SK-N-MC (cell line): ENCODE data around the gene DNAJA3.
"Not testable (repeated sequence)": the region's sequence is repeated elsewhere in the genome, so short reads cannot be mapped to it uniquely, and the experiment has no call there.

Experiments used
- DNase-seq: peaks from one replicate; pipeline ENCODE4 v3.0.0-alpha.2; 2011; ENCODE audit warnings: low read depth, low spot score
- H3K27ac ChIP-seq: fragments of 200-600 bp; sonication (generic); 2 replicates; pipeline ENCODE4 v1.5.1; 2016; ENCODE audit warnings: mixed run types
- H3K36me3 ChIP-seq: fragments of 200-600 bp; sonication (generic); 2 replicates; pipeline ENCODE4 v1.6.1; 2017; ENCODE audit warnings: antibody characterized with exemption, low read length, mixed read lengths; ENCODE audit not compliant: insufficient read depth
- H3K4me3 ChIP-seq: fragments of 200-600 bp; sonication (generic); 2 replicates; pipeline ENCODE4 v1.5.1; 2016
- H3K9ac ChIP-seq: fragments of 200-600 bp; sonication (generic); 2 replicates; pipeline ENCODE4 v1.8.0; 2017; ENCODE audit warnings: mixed run types, mixed read lengths; ENCODE audit not compliant: insufficient read length
- H3K9me3 ChIP-seq: fragments of 200-600 bp; sonication (generic); 2 replicates; pipeline ENCODE4 v1.6.1; 2017; ENCODE audit warnings: low read depth, mild to moderate bottlenecking, antibody characterized with exemption, low read length, moderate library complexity, mixed read lengths
- EZH2 ChIP-seq: fragments of 200-600 bp; sonication (generic); IDR thresholded peaks from one replicate; pipeline ENCODE4 v1.6.1; 2017; ENCODE audit warnings: antibody characterized with exemption
- FOXP2 ChIP-seq: optimal IDR thresholded peaks from 2 replicates; pipeline ENCODE3; 2011; ENCODE audit warnings: mild to moderate bottlenecking, moderate library complexity; ENCODE audit not compliant: insufficient read depth; ENCODE audit errors: extremely low read length, control extremely low read depth
- POLR2AphosphoS5 ChIP-seq: IDR thresholded peaks from 2 replicates; pipeline ENCODE4 v1.6.1; 2012; ENCODE audit warnings: mild to moderate bottlenecking, low read depth, low read length, borderline replicate concordance

Gene DNAJA3

DNA sequence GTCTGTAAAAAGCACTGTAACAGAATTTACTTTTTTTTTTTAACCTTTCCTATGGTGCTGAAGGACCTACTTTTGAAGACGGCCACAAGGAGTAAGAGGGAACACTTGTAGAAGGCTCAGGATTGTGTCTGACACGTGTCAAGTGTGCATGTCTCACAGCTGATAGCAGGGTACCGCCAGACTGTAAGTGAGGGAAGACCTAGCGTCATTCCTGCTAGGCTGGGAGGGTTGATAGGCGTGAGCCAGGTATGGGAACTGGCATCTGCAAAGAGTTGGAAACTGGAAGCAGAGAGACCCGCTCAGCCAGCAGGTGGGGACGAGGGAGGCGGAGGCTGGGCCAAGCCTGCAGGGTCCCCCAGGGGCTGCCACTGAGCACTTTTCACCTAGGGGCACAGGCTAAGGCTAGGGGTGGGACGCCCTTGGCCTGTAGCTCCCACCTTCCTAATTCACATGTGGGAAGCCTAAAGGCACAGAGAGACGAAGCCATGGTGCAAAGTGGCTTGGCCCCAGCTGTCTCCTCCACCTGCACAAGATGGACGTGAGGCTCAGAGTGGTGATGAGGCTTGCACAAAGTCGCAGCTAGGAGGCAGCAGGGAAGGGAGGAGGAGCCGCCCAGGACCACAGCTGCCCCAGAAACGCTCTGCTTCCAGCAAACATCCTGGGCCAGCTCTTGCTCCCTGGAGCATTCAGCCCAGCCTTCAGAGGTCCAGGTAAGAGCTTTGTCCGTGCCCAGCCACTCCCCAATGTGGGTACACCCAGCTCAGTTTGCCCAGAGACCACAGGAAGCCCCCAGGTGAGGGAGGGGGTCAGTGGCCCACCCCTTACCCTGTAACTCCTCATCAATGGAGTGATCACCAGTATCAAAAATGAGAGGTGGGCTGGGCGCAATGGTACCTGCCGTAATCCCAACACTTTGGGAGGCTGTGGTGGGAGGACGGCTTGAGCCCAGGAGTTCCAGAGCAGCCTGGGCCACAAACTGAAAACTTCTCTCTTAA is 35.1 kb upstream of the DNAJA3 start:
- Histone ChIP-seq H3K9ac (no peak overlapping the region), H3K36me3 (no peaks in the 10 kb centered on the region), H3K27ac (peak overlapping the region; percentile 59), H3K9me3 (no peaks in the 10 kb centered on the region), H3K4me3 (no peak overlapping the region)
- TF ChIP-seq FOXP2 (no peak), EZH2 (no peak), POLR2AphosphoS5 (no peak)
- no peak for DNase-seq

DNA sequence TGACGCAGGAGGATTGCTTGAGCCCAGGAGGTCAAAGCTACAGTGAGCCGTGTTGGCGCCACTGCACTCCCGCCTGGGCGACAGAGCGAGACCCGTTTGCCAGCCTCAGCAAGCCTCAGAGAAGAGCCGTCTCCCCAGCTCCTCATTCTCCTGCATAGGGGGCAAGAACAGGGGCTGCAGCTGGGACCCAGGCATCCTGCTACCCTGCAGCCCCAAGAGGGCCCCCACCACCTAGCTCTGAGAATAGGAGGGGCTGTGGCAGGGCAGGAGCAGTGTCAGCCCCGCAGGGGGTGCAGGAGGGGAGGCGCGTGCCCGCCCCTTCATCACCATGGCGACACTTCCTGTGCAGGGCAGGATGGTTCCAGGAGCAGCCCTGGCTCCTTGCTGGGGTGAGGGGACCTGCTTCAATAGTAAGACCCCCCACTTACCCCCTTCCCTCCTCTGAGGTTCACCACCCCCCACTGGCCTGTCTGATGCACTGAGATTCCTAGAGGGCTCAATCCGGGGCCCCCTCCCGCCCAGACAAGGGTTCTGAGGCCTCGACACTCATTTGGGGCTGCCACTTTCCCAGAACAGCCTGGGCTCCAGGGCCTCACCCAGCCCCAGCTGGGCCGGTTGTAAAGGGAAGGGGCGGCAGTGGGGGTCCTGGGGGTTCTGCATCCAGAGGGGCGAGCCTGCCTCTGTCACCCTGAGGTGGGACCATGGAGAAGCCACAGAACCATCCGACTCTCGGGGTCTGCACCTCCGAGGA is 33.9 kb upstream of the DNAJA3 start:
- Histone ChIP-seq H3K36me3 (no peaks in the 10 kb centered on the region), H3K4me3 (peak overlapping the region; percentile 68), H3K9me3 (no peaks in the 10 kb centered on the region), H3K9ac (peak overlapping the region; percentile 67), H3K27ac (peak overlapping the region; percentile 95)
- TF ChIP-seq EZH2 (no peak), FOXP2 (no peak), POLR2AphosphoS5 (no peak; the same call in 1 of the 2 replicates)
- no peak for DNase-seq

DNA sequence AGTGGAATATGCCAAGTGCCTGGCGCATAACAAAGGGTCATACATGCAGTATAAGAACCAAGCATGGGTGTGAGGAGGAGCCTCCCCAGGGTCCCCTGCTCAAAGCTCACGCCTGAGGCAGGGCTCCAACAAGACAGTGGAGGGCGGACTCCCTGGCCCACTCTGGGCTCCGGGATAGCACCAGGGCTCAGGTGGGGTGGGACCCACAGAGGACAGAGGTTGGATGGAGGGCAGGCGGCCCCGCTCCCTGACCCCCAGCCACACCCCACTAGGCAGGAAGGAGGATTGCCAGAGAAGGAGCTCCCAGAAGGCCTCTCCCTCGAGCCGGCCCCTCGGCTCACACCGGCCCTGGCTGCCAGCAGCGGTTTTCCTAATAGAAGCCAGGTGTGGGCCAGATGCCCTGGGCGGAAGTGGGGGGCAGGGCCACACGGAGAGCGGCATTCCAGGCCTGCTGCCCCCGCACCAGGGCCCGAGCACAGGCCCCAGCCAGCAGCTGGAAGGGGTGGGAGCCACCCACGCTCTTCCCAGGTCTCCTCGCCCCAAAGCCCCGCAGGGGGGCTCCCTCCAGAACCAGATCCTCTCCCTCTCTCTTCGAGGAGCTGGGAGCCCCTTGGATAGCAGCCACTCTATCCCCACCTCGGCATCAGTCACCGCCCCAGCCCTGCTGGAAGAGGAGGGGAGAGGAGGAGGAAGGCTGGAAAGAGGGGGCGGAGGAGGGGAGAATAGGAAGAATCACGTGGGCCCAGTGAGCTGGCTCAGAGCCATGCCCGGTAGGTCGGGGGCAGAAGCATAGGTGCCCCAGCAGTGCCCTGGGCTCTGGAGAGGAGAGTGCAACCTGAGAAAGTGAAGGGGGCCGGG is 33.1 kb upstream of the DNAJA3 start:
- Histone ChIP-seq H3K4me3 (peak overlapping the region; percentile 68), H3K9me3 (no peaks in the 10 kb centered on the region), H3K9ac (peak overlapping the region; percentile 67), H3K27ac (peak overlapping the region; percentile 95), H3K36me3 (no peaks in the 10 kb centered on the region)
- no peak for DNase-seq
- no peak for TF ChIP-seq EZH2
- peak; percentile 29; the same call in 1 of the 2 replicates for TF ChIP-seq POLR2AphosphoS5

DNA sequence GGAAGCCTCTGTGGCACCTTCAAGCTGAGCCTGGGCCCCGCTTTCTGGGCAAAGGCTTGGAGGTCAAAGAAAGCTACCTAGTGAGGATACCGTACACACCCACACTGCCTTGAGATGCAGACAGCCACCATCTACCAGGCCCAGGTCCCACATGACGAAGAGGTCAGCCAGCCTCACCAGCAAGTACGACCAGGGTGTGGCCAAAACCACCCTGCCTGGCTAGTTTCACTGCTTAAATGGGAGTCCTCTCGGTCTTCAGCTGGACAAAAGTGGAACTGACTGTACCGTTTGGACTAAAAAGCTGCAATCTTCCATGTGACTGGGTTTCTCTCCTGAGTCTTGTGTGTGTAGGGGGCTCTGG is 32.4 kb upstream of the DNAJA3 start:
- TF ChIP-seq POLR2AphosphoS5 = no peak
- no peak for TF ChIP-seq FOXP2
- no peak for TF ChIP-seq EZH2
- H3K27ac ChIP-seq = peak overlapping the region; percentile 95
- peak overlapping the region; percentile 68; the same call in 1 of the 2 replicates for H3K4me3 ChIP-seq
- no peaks in the 10 kb centered on the region for H3K9me3 ChIP-seq
- no peak for DNase-seq
- H3K36me3 ChIP-seq = no peaks in the 10 kb centered on the region
- no peak overlapping the region for H3K9ac ChIP-seq

DNA sequence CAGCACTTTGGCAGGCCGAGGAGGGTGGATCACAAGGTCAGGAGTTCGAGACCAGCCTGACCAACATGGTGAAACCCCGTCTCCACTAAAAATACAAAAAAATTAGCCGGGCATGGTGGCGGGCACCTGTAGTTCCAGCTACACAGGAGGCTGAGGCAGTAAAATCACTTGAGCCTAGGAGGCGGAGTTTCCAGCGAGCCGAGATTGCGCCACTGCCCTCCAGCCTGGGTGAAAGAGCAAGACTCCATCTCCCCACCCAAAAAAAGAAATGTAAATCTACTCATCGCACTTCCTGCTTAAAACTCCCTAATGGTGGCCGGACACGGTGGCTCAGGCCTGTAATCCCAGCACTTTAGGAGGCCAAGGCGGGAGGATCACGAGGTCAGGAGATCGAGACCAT is 31.8 kb upstream of the DNAJA3 start:
- not testable (repeated sequence) for H3K9ac ChIP-seq, H3K9me3 ChIP-seq, DNase-seq, H3K36me3 ChIP-seq, H3K4me3 ChIP-seq
- H3K27ac ChIP-seq = peak overlapping the region; percentile 95

DNA sequence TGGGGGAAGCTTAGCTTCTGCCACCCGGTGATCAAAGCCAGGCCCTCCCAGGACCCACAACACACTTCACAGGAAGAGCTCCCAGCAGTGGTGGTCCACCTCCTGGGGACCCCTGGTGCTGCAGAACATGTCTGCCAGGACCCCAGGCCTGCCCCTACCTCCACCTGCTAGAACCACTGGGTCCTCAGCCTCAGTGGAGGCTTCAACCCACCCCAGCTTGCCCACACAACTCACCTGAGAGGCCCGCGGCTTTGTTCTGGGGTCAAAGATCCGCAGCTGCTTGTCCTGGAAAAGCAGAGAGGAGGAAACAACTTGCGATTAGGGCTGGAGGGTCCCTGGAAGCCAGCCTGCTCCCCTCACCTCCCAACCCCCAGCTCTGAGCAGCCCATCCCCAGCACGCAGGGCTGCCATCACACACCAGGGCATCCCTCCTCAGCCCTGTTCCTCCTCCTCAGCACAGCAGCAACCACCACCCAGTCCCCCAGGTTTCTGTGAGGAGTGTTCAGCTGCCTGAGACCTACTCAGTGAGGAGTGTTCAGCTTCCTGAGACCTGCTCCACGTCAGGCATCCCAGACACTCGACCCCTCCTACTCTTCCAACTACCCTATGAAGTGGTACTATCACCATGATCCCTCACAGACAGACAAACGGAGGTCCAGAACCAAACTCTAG is 30.5 kb upstream of the DNAJA3 start:
- peak overlapping the region; percentile 76 for H3K27ac ChIP-seq
- no peak overlapping the region for H3K4me3 ChIP-seq
- H3K9ac ChIP-seq = no peak overlapping the region
- H3K36me3 ChIP-seq = no peaks in the 10 kb centered on the region
- no peak for DNase-seq
- H3K9me3 ChIP-seq = no peaks in the 10 kb centered on the region
- TF ChIP-seq POLR2AphosphoS5 (no peak), EZH2 (no peak), FOXP2 (no peak)

DNA sequence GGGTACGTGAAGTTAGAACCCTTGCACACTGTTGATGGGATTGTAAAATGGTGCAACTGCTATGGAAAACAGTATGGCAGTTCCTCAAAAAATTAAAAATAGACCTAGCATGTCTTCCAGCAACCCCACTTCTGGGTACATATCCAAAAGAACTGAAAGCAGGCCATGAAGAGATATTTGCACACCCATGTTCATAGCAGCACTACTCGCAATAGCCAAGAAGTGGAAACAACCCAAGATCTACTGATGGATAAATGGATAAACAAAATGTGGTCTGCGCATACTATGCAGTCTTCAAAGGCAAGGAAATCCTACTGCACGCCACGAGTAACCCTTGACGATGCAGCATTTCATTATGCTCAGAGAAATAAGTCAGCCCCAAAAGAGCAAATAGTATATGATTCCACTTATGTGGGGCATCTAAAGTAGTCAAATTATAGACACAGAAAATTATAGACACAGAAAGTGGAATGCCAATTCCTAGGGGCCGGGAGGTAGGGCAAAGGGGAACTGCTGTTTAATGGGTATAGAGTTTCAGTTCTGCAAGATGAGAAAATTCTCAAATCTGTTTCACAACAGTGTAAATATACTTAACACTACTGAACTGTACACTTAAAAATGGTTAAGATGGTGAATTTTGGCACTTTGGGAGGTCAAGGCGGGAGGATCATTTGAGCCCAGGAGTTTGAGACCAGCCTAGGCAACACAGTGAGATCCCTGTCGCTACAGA is 26.5 kb upstream of the DNAJA3 start:
- DNase-seq = no peak
- Histone ChIP-seq H3K27ac (no peak overlapping the region), H3K9ac (no peak overlapping the region), H3K9me3 (no peaks in the 10 kb centered on the region), H3K36me3 (no peaks in the 10 kb centered on the region), H3K4me3 (no peak overlapping the region)
- TF ChIP-seq POLR2AphosphoS5 = no peak
- TF ChIP-seq FOXP2 = no peak
- no peak for TF ChIP-seq EZH2
